OCI-LY1 (cell line): ENCODE data around the gene ST3GAL2.
A peak's percentile ranks its signal among the peaks of the same experiment; 100 is the strongest.
"Not testable (repeated sequence)": the region's sequence is repeated elsewhere in the genome, so short reads cannot be mapped to it uniquely, and the experiment has no call there.

Source experiments
- H2AFZ ChIP-seq: fragments of 200-600 bp; sonication (generic), shearing (Covaris generic); 2 replicates; pipeline ENCODE4 v1.6.0; 2014; ENCODE audit warnings: antibody characterized with exemption, mild to moderate bottlenecking, low read length
- H3F3A ChIP-seq: fragments of 200-600 bp; sonication (generic), shearing (Covaris generic); 2 replicates; pipeline ENCODE4 v1.6.0; 2014; ENCODE audit warnings: mild to moderate bottlenecking, antibody characterized with exemption, low read length, moderate library complexity; ENCODE audit not compliant: insufficient read depth
- H3K27ac ChIP-seq: fragments of 200-600 bp; sonication (generic); 2 replicates; pipeline ENCODE4 v1.5.1; 2014; ENCODE audit warnings: low read length, mixed run types, mild to moderate bottlenecking, low read depth; ENCODE audit not compliant: poor library complexity, severe bottlenecking
- H3K27me3 ChIP-seq: fragments of 200-600 bp; sonication (generic); 2 replicates; pipeline ENCODE4 v1.6.0; 2014; ENCODE audit warnings: antibody characterized with exemption, mild to moderate bottlenecking, low read length, moderate library complexity; ENCODE audit not compliant: insufficient read depth
- H3K36me3 ChIP-seq: fragments of 200-600 bp; sonication (generic); 2 replicates; pipeline ENCODE4 v1.6.1; 2014; ENCODE audit warnings: mild to moderate bottlenecking, antibody characterized with exemption, low read length, moderate library complexity, mixed read lengths; ENCODE audit not compliant: insufficient read depth
- H3K4me1 ChIP-seq: fragments of 200-600 bp; sonication (generic); 2 replicates; pipeline ENCODE4 v1.5.1; 2014; ENCODE audit warnings: mild to moderate bottlenecking, low read length, moderate library complexity; ENCODE audit not compliant: insufficient read depth, severe bottlenecking
- H3K4me2 ChIP-seq: fragments of 200-600 bp; sonication (generic), shearing (Covaris generic); 2 replicates; pipeline ENCODE4 v1.6.1; 2014; ENCODE audit warnings: low read length
- H3K4me3 ChIP-seq: fragments of 200-600 bp; sonication (generic); 2 replicates; pipeline ENCODE4 v1.5.1; 2014; ENCODE audit warnings: low read length, low read depth, mild to moderate bottlenecking, mixed read lengths; ENCODE audit not compliant: poor library complexity, severe bottlenecking
- H3K79me2 ChIP-seq: fragments of 200-600 bp; shearing (Covaris generic); 2 replicates; pipeline ENCODE4 v1.6.1; 2016; ENCODE audit warnings: mixed run types, low read length, mixed read lengths; ENCODE audit not compliant: insufficient read depth
- H3K9ac ChIP-seq: fragments of 200-600 bp; sonication (generic), shearing (Covaris generic); 2 replicates; pipeline ENCODE4 v1.6.1; 2014; ENCODE audit warnings: mild to moderate bottlenecking, low read length, mixed read lengths
- H3K9me2 ChIP-seq: fragments of 200-600 bp; sonication (generic), shearing (Covaris generic); 2 replicates; pipeline ENCODE4 v1.6.1; 2014; ENCODE audit warnings: low read depth, mild to moderate bottlenecking, low read length, mixed read lengths
- H3K9me3 ChIP-seq: fragments of 200-600 bp; shearing (Covaris generic); 2 replicates; pipeline ENCODE4 v1.6.1; 2014; ENCODE audit warnings: low read length, mixed read lengths
- H4K20me1 ChIP-seq: fragments of 200-600 bp; sonication (generic), shearing (Covaris generic); 2 replicates; pipeline ENCODE4 v1.6.0; 2016; ENCODE audit warnings: mild to moderate bottlenecking, low read length; ENCODE audit not compliant: insufficient read depth
- CTCF ChIP-seq: fragments of 200-600 bp; sonication (generic), shearing (Covaris generic); IDR thresholded peaks from 2 replicates; pipeline ENCODE4 v1.5.1; 2017; ENCODE audit warnings: mild to moderate bottlenecking, antibody characterized with exemption, low read length, moderate library complexity, mixed read lengths
- EZH2 ChIP-seq: fragments of 200-600 bp; sonication (generic), shearing (Covaris generic); IDR thresholded peaks from 2 replicates; pipeline ENCODE4 v1.8.0; 2017; ENCODE audit warnings: borderline replicate concordance, mixed run types, mild to moderate bottlenecking, antibody characterized with exemption, low read length, moderate library complexity, mixed read lengths

Gene ST3GAL2

DNA sequence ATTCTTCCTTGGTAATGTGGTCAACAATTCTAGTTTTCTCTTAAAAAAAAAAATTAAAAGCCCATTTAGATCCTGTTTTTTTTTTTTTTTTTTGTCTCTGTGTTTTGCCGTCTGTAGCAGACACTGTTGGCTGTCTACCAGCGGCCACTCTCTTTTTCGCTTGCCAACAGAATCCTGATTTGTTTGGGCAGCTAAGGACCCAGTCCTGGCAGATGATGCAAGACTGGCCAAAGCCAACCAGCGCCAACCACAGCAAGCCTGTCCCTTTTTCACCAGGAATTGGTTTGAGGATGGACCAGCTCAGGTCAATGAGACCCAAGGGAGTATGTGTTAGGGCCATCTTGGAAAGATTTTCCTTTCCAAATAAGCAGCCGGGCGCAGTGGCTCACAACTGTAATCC lies 28.2 kb downstream of the ST3GAL2 start:
- Histone ChIP-seq H3K27ac (no peak overlapping the region), H3K36me3 (peaks cover 5% of the 10 kb centered on the region; the same call in 1 of the 2 replicates)
- TF ChIP-seq EZH2 (no peak), CTCF (no peak)

DNA sequence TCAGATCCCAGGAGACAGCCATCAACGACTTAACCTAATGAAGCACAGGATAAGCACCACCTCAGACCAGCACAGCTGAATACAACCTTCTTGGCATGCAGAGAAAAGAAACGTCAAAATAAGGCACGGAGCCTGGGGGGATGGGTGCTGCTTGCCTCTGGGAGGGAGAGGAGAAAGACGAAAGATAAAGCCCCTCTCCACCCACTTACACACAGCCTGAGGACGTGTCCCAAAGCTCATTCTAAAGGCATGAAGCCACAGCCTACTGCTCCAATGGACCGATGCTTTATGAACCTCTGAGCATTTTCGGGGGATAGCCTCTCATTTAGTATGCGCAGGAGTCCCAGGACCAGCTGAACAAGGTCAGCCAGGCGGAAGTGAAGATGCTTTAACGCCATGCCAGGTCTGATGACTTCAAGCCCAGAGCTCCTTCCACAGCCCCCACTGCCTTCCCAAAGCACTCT lies 31.1 kb downstream of the ST3GAL2 start:
- Histone ChIP-seq H3F3A (no peaks in the 10 kb centered on the region), H3K27me3 (no peaks in the 10 kb centered on the region), H3K4me1 (peaks cover 47% of the 10 kb centered on the region), H2AFZ (no peak overlapping the region), H3K36me3 (peaks cover 13% of the 10 kb centered on the region), H3K4me2 (peak overlapping the region; percentile 49), H3K4me3 (peak overlapping the region; percentile 20), H3K79me2 (no peaks in the 10 kb centered on the region), H3K27ac (peak overlapping the region; percentile 88), H4K20me1 (no peaks in the 10 kb centered on the region), H3K9ac (peak overlapping the region; percentile 55), H3K9me3 (no peaks in the 10 kb centered on the region), H3K9me2 (no peaks in the 10 kb centered on the region)
- no peak for TF ChIP-seq CTCF
- TF ChIP-seq EZH2, result no peak

More for the DNA sequence above, 28.2 kb downstream of the ST3GAL2 start:
- H3K4me1 ChIP-seq, result peaks cover 27% of the 10 kb centered on the region
- no peak overlapping the region for H3K4me2 ChIP-seq
- no peaks in the 10 kb centered on the region for H3K79me2 ChIP-seq
- no peaks in the 10 kb centered on the region for H3K27me3 ChIP-seq
- H3K9me2 ChIP-seq, result no peaks in the 10 kb centered on the region
- H2AFZ ChIP-seq, result no peak overlapping the region
- no peak overlapping the region for H3K9ac ChIP-seq
- H4K20me1 ChIP-seq, result no peaks in the 10 kb centered on the region
- H3F3A ChIP-seq, result no peaks in the 10 kb centered on the region
- no peak overlapping the region for H3K4me3 ChIP-seq
- H3K9me3 ChIP-seq, result no peaks in the 10 kb centered on the region

DNA sequence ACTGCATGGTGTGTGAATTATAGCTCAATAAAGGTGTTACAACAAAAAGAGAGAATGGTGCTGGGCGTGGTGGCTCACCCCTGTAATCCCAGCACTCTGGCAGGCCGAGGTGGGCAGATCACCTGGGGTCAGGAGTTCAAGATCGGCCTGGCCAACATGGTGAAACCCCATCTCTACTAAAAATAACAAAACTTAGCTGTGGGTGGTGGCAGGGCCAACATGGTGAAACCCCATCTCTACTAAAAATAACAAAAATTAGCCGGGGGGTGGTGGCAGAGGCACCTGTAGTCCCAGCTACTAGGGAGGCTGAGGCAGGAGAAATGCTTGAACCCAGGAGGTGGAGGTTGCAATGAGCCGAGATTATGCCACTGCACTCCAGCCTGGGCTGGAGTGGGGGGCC lies 32.8 kb downstream of the ST3GAL2 start:
- H3K9ac ChIP-seq, H2AFZ ChIP-seq, H3K4me2 ChIP-seq, H3K79me2 ChIP-seq, H3K36me3 ChIP-seq, H3K9me2 ChIP-seq, H4K20me1 ChIP-seq, H3F3A ChIP-seq, H3K27ac ChIP-seq, H3K27me3 ChIP-seq, H3K4me3 ChIP-seq, H3K9me3 ChIP-seq: not testable (repeated sequence)
- H3K4me1 ChIP-seq, result peaks cover 47% of the 10 kb centered on the region

GRCh38 chr16:70402916-70403659 lies 35.8 kb downstream of the ST3GAL2 start:
- Histone ChIP-seq H3K27me3 (no peaks in the 10 kb centered on the region), H4K20me1 (no peaks in the 10 kb centered on the region)

More at GRCh38 chr16:70402916-70403659, 35.8 kb downstream of the ST3GAL2 start:
- no peak for TF ChIP-seq CTCF
- no peak for TF ChIP-seq EZH2
- H3K9me3 ChIP-seq, result no peaks in the 10 kb centered on the region
- H3K9ac ChIP-seq, result no peak overlapping the region; the same call in 1 of the 2 replicates
- H3K79me2 ChIP-seq, result no peaks in the 10 kb centered on the region
- H3K36me3 ChIP-seq, result peaks cover 8% of the 10 kb centered on the region; the same call in 1 of the 2 replicates
- H3K27ac ChIP-seq, result peak overlapping the region; percentile 94
- H3F3A ChIP-seq, result no peaks in the 10 kb centered on the region
- no peak overlapping the region for H3K4me3 ChIP-seq
- H3K4me2 ChIP-seq, result no peak overlapping the region
- peaks cover 31% of the 10 kb centered on the region for H3K4me1 ChIP-seq
- no peaks in the 10 kb centered on the region for H3K9me2 ChIP-seq
- H2AFZ ChIP-seq, result no peak overlapping the region
